Mononuclear cell (primary cell): ENCODE measurements around the gene CGB7. TPM values are rescaled to one million over a fixed set of nuclear protein-coding genes. Genes with fewer than 3 reads are reported as not detected.
A peak's percentile ranks its signal among the peaks of the same experiment; 100 is the strongest.

Experiments used
- H3K27me3 ChIP-seq: 2 replicates; pipeline ENCODE4 v1.6.0; 2011; ENCODE audit warnings: low read length, control low read depth; ENCODE audit not compliant: insufficient read depth
- H3K4me1 ChIP-seq: 2 replicates; pipeline ENCODE4 v1.5.1; 2011; ENCODE audit warnings: mild to moderate bottlenecking, low read length, control low read depth; ENCODE audit not compliant: insufficient read depth
- H3K4me3 ChIP-seq: 2 replicates; pipeline ENCODE4 v1.5.1; 2011; ENCODE audit warnings: mild to moderate bottlenecking, low read length, moderate library complexity
- H3K9me3 ChIP-seq: 2 replicates; pipeline ENCODE4 v1.5.1; 2011; ENCODE audit warnings: low read depth, mild to moderate bottlenecking, control low read depth, low read length
- total RNA-seq: library from RNA; depleted of rRNA; stranded (reverse); fragments of >200 nt; gene quantifications from one replicate; pipeline ENCODE4 v1.2.3, GENCODE V29; 2012

CGB7 gene
- not detected for total RNA-seq

- H3K4me1 ChIP-seq: peaks cover 22% of the 10 kb centered on the region
- no peaks in the 10 kb centered on the region for H3K9me3 ChIP-seq
- H3K4me3 ChIP-seq: no peak within 1 kb of the TSS
- peaks cover 36% of the 10 kb centered on the region for H3K27me3 ChIP-seq
Observed at GRCh38 chr19:49057636-49058234, at the start of gene CGB7. CGB7 (minus strand) TSS chr19:49057749; CDS start chr19:49055375, 2,374 bp downstream.

GRCh38 chr19:49106648-49107135 lies 49.1 kb upstream of the CGB7 start:
- H3K9me3 ChIP-seq: no peaks in the 10 kb centered on the region
- no peak overlapping the region for H3K4me3 ChIP-seq
- no peaks in the 10 kb centered on the region for H3K27me3 ChIP-seq
- no peaks in the 10 kb centered on the region for H3K4me1 ChIP-seq

- H3K4me1 ChIP-seq: no peaks in the 10 kb centered on the region
Observed at GRCh38 chr19:49104229-49104864, 46.8 kb upstream of the CGB7 start.

GRCh38 chr19:49103331-49104085 lies 46.0 kb upstream of the CGB7 start:
- Histone ChIP-seq H3K27me3 (no peaks in the 10 kb centered on the region), H3K4me3 (no peak overlapping the region), H3K4me1 (no peaks in the 10 kb centered on the region), H3K9me3 (no peaks in the 10 kb centered on the region)

More at GRCh38 chr19:49104229-49104864, 46.8 kb upstream of the CGB7 start:
- Histone ChIP-seq H3K27me3 (no peaks in the 10 kb centered on the region), H3K9me3 (no peaks in the 10 kb centered on the region), H3K4me3 (no peak overlapping the region)

GRCh38 chr19:49102303-49102702 lies 44.8 kb upstream of the CGB7 start:
- Histone ChIP-seq H3K27me3 (no peaks in the 10 kb centered on the region), H3K9me3 (no peaks in the 10 kb centered on the region), H3K4me1 (no peaks in the 10 kb centered on the region), H3K4me3 (no peak overlapping the region)

- Histone ChIP-seq H3K4me3 (no peak overlapping the region), H3K4me1 (no peaks in the 10 kb centered on the region), H3K9me3 (no peaks in the 10 kb centered on the region), H3K27me3 (no peaks in the 10 kb centered on the region)
Observed at GRCh38 chr19:49101160-49101559, 43.6 kb upstream of the CGB7 start.

- H3K4me3 ChIP-seq: no peak overlapping the region
- H3K4me1 ChIP-seq: no peaks in the 10 kb centered on the region
- no peaks in the 10 kb centered on the region for H3K9me3 ChIP-seq
- no peaks in the 10 kb centered on the region for H3K27me3 ChIP-seq
Observed at GRCh38 chr19:49098795-49099194, 41.2 kb upstream of the CGB7 start.

- Histone ChIP-seq H3K4me3 (no peak overlapping the region), H3K27me3 (no peaks in the 10 kb centered on the region), H3K4me1 (no peaks in the 10 kb centered on the region), H3K9me3 (no peaks in the 10 kb centered on the region)
Observed at GRCh38 chr19:49097453-49098288, 40.1 kb upstream of the CGB7 start.

- Histone ChIP-seq H3K4me3 (no peak overlapping the region), H3K4me1 (no peaks in the 10 kb centered on the region), H3K27me3 (no peaks in the 10 kb centered on the region), H3K9me3 (no peaks in the 10 kb centered on the region)
Observed at GRCh38 chr19:49094505-49095482, 37.2 kb upstream of the CGB7 start.

DNA sequence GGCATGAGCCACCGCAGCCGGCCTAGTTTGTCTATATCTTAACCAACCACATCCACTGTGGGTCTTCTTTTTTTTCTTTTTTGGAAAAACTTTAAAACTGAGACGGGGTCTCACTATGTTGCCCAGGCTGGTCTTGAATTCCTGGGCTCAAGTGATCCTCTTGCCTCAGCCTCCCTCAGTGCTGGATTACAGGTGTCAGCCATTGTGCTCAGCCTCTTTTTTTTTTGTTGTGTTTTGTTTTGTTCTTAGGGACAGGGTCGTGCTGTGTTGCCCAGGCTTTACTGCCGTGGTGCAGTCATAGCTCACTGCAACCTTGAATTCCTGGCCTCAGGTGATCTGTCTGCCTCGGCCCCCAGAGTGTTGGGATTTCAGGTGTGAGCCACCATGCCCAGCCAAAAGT lies 35.1 kb upstream of the CGB7 start:
- Histone ChIP-seq H3K4me3 (no peak overlapping the region), H3K4me1 (peaks cover 6% of the 10 kb centered on the region), H3K27me3 (no peaks in the 10 kb centered on the region), H3K9me3 (no peaks in the 10 kb centered on the region)

GRCh38 chr19:49091391-49092038 lies 34.0 kb upstream of the CGB7 start:
- Histone ChIP-seq H3K9me3 (no peaks in the 10 kb centered on the region), H3K27me3 (no peaks in the 10 kb centered on the region), H3K4me3 (no peak overlapping the region), H3K4me1 (peaks cover 18% of the 10 kb centered on the region)

- Histone ChIP-seq H3K9me3 (no peaks in the 10 kb centered on the region), H3K27me3 (no peaks in the 10 kb centered on the region), H3K4me3 (peak overlapping the region; percentile 96), H3K4me1 (peaks cover 32% of the 10 kb centered on the region)
Observed at GRCh38 chr19:49086296-49086695, 28.7 kb upstream of the CGB7 start.

DNA sequence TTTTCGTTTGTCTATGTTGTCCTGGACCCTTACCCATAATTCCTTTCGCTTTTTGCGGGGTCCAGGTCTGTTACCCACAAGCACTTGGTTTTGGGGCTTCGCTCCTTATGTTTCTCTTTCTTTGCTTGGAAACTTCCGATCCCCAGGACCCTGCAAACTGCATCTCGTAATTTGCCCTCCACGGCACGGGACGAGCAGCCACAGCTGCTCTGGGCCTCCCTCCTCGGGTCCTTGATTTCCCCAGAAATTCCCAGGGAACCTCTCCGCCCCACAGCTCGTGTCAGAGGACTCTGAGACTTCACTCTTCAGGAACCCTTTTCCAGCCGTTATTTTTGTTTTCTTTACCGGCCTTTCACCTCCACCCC lies 28.3 kb upstream of the CGB7 start:
- no peaks in the 10 kb centered on the region for H3K9me3 ChIP-seq
- H3K4me3 ChIP-seq: peak overlapping the region; percentile 96
- peaks cover 32% of the 10 kb centered on the region for H3K4me1 ChIP-seq
- H3K27me3 ChIP-seq: no peaks in the 10 kb centered on the region
